AG08396 (cell line): Measurements from ENCODE around the gene L3MBTL1.
"Not testable (repeated sequence)": the region's sequence is repeated elsewhere in the genome, so short reads cannot be mapped to it uniquely, and the experiment has no call there.

Experiments used
- DNase-seq: peaks from one replicate; pipeline ENCODE4 v3.0.0; 2012; ENCODE audit warnings: low spot score, mixed read lengths

The L3MBTL1 gene

DNA sequence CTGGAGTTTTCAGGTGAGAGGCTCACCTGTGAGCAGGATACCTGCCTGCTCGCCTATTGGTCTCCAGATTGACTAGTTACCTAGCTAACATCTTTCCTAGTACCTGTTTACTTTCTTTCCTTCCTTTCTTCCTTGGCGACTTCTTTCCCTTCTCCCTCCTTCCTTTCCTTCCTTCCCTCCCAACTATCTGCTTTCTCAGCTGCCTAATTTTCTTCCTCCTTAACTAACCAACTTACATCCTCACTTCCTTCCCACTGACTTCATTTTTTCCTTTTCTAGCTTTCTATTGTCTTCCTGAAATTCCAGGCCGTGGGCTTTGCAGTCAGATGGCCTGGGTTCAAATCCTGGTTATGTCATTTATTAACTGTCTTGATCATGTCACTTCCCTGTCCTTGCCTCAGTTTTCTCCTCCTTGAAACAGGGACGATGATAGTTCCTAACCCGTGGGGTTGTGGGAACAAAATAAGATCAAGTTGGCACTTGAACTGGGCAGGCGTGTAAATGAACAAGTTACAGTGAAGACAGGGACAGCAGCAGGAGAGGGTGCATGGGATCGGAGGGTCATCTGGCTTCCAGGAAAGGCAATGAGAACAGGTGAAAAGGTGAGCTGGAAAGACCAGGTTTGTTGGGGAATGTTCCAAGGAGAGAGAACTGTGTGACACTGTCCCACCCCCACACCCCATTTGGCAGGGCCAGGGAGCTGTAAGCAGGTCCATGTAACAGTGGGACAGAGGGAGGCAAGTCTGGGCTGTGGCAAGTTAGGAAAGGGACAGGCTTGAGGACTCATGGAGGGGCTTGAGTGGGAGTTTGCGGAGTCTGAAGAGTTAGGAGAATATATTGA, 51.9 kb downstream of the L3MBTL1 start:
- no peak for DNase-seq

DNA sequence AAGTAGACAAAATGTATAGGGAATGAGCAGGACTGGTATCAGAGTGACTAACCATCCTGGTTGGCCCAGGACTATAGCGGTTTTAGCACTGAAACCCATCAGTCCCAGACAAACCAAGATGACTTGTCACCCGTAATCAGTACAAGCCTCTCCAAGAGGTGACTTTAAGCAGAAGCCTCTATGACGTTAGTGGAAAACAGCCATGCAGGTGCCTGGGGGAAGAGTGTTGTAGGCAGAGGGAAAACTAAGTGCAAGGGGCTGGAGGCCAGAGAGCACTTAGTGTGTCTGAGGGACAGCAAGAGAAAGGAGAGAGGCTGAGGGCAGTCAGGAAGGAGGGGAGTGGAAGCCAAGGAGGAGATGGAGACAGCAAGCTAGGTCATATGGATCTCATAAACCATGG, 53.5 kb downstream of the L3MBTL1 start:
- DNase-seq: no peak

DNA sequence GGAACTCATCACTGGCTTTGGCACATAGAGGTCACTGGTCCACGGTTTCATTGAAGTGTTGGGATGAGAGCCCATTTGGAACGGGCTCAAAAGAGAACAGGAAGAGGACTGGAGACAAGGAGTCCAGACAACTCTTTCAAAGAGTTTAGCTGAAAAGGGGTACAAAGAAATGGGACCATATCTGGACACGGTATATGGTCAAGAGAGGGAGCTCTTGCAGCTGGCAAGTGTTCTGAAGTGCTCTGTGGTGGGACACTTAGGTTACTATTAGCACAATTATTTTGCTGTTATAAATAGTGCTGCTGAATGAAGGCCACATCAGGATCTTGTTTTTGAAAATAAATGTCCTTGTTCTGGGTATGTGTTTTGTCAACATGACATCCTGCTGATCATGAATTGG, 55.9 kb downstream of the L3MBTL1 start:
- DNase-seq: no peak

DNA sequence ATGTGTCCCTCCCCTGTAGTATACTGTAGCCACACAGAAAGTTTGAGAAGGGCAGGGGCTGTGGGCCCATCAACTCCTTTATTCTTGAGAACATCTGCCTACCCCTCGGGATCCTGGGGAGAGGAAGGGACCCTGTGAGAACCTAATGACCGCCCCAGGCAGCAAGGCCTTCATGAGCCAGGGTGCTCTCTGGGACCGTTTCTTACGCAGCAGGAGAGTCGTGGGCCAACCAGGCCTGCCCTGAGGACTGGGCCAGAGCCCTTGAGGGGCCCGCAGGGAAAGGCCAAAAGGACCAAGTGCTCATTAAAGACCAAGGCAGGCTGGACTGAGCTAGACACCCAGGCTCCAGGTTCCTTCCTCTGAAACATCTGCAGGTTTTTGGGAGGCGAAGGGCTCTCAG, 56.5 kb downstream of the L3MBTL1 start:
- no peak for DNase-seq

DNA sequence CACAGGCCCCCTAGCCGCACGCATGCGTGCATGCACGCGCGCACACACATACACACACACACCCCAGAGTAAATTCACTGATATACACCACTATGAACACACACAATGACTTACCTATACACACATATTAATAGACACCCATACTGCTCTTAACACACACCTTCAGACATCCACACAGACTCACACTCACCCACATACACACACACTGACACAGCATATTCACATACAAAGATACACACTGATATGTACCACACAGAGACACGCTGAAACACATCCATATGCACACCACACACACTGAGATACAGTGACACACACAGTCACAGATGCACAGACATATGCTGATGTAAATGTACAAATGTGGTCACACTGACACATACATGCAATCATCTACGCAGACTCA, 57.0 kb downstream of the L3MBTL1 start:
- DNase-seq: no peak

DNA sequence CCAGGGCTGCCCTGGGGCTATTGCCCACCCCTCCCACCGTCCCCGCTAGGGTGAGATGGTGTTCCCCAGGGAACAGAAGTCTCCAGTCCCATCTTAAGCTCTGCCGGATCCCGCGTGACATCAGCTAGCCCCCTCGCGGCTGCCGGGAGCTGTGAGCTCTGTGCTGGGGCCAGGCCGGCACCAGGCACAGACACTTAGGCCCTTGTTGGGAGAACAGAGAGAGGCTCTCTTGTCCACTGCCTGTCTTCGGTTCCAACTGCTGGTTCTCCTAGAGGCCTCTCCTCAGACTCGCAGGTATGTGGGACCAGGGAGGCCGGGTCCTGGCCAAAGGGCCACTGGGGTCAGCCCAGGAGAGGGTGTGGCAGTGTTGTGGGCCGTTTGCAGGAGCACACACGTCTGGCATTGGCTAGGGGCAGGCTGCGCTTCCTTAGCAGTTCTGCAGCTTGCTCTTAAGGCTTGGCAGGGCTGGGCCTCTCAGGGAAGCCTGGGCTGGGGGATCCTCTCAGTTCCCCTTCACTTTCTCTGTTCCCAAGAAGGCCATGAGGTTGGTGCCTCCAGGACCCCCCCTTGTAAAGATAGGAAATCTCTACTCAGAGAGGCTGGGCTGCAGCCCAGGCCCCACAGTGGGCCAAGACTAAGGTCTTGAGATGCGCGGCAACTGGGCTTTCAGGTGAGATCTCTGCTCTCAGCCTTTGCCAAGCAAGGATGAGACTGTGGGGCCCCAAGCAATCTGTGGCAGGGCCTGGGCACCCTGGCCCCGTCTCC, 57.7 kb downstream of the L3MBTL1 start:
- no peak for DNase-seq

DNA sequence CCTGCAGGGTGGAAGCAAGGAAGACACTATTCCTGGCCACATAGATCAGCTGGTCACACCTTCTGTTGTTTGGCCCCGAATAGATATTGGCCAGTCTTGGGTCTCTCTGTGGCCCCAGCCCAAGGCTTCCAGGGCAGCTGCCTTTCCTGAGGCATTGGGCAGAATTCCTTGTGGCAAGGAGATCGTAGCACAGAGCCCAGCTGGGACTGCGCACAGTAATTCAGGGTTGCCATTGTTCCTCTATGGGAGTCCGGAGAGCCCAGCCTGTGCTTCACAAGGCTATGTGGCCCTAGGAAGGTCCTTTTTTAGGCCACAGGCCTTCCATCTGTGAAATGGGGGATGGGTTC, 58.2 kb downstream of the L3MBTL1 start:
- no peak for DNase-seq

DNA sequence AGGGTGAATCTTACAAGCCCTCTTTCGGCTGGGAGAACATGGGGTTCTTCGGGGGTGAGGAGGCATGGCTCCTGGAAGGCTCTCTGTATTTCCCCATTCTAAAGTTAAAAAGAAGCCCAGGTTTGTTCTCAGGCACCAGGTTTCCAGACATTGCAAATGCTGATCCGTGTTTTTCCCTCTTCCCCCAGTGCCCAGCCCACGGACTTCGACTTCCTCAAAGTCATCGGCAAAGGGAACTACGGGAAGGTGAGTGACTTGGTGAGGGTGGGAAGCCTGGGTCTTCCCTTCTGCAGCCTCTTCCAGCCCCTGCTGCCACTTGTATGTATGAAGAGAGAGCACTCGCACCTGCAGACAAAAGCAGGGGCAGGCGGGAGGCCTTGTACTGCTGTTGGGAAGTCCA, 60.0 kb downstream of the L3MBTL1 start:
- no peak for DNase-seq

DNA sequence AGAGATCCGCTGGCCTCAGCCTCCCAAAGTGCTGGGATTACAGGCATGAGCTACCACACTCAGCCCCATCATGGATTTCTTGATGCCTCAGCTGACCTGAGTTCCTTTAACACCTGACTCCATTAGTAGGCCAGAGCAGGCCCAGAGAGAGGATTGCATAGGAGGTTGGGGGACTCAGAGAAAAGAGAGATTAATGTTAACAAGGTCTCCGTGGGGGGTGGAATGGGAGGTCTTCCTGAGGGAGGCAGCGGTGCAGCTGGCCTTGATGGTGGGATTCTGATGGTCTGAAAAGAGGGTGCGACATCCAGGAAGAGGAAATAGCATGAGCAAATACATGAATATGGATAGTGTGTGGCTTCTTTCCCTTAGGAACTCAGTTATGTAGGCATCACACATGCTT, 61.2 kb downstream of the L3MBTL1 start:
- DNase-seq: no peak

DNA sequence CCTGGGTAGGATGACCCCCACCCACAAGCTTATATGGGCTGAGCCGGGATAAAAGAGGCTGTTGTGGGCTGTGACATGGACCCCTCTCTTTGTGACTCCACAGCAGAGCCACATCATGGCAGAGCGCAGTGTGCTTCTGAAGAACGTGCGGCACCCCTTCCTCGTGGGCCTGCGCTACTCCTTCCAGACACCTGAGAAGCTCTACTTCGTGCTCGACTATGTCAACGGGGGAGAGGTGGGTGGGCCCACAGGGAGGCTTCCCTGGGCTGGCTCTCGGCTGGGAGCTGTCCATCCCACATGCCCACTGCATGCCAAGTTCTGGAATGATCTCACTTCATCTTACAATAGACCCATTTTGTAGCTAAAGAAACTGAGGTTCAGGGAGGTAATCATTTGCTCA, 61.8 kb downstream of the L3MBTL1 start:
- no peak for DNase-seq

DNA sequence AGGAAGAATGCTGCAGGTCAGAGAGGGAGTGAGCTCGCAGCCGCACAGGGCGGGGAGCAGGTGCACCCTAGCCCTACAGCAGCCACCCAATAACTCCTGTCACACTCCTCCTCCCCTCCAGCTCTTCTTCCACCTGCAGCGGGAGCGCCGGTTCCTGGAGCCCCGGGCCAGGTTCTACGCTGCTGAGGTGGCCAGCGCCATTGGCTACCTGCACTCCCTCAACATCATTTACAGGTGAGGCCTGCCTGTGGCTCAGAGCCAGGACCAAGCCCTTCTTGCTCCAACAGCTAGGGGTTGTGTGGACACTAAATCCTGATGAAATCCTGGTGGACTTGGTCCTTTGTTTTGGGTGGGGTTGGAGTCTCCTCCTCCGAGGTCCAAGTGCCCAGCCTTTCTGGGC, 63.0 kb downstream of the L3MBTL1 start:
- DNase-seq: no peak

DNA sequence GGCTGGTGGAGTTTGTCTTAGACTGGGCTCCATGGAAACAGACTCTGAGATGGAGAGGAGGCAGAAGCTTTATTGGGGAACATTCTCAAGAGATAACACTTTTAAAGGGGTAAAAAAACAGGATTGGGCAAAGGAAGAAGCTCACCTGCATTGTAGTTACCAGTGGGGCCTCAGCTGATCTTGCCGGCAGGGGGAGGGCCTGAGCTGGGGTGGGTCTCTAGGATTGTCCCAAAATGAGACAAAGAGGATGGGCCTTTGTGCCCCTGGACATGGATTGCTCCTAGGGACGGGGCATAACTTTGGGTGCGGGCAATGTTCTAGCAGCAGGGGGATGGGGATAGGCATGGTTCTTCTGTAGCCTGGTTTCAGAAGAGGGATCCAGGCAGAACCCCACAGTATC, 63.8 kb downstream of the L3MBTL1 start:
- DNase-seq: no peak

DNA sequence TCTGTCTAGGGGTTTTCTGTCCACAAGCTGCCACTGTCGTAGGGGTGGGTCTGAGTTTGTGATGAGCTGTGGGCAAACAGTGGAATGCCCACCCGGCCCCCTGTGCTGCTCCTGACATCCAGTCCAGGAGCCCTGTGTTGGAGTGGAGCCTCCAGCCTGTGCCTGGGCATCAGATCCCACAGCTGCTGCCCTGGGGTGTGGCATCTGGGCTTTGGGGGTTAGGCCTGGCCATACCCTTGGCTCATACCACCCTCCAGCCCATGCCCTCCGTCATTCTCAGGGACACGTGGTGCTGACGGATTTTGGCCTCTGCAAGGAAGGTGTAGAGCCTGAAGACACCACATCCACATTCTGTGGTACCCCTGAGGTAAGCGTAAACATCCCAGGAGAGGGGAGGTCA, 64.3 kb downstream of the L3MBTL1 start:
- DNase-seq: no peak

DNA sequence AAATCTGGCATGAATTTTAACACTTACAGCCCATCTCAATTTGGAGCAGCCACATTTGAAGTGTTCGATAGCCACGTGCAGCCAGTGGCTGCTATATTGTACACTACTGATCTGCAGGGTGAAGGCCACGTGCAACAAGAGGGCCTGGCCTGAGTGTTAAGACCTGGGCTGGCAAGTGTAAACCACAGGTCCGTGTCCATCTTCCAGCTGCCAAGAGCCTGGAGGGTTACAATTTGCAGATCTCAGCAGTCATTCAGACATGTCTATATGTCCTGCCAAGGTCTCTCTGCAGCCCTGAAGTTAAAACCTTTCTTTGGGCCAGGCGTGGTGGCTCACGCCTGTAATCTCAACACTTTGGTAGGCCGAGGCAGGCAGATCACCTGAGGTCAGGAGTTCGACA, 65.4 kb downstream of the L3MBTL1 start:
- DNase-seq: no peak

DNA sequence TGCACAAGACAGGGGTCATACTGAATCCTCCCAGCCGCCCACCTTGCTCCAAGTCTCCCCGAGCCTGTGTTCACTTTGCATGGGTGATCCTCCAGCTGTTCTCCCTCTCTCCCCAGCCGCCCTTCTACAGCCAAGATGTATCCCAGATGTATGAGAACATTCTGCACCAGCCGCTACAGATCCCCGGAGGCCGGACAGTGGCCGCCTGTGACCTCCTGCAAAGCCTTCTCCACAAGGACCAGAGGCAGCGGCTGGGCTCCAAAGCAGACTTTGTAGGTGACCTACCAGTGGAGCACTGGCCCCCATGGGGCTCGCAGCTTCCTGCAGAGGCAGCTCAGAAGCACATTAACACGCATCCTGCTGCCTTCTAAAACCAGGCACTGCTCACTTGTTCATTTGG, 68.6 kb downstream of the L3MBTL1 start:
- no peak for DNase-seq

DNA sequence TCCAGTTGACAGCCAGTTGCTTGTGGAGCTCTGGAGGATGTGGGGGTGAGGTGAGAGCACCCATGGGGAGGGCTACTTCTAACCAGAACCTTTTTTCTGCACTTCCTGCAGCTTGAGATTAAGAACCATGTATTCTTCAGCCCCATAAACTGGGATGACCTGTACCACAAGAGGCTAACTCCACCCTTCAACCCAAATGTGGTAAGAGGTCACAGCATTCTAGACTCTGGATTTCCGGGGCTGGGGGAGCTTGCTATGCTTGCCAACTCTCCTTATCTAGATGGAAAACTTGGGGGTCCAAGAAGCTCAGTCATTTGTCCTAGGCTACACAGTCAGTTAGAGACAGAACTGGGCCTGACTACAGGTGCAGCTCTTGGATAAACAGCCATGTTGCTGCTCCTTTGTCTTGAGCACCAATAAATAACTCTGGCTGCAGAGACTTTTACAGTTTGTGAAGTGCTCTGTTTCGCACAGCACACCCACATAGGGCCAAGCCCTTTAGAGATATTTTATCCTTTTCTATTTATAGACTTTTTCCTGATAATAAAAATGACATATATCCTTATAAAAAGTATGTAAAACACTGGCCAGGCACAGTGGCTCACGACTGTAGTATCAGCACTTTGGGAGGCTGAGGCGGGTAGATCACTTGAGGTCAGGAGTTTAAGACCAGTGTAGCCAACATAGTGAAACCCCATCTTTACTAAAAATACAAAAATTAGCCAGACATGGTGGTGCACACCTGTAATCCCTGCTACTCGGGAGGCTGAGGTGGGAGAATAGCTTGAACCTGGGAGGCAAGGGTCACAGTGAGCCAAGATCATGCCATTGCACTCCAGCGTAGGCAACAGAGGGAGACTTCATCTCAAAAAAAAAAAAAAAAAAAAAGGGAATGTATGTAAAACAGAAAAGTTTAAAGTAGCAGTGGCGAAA, 72.6 kb downstream of the L3MBTL1 start:
- no peak for DNase-seq

DNA sequence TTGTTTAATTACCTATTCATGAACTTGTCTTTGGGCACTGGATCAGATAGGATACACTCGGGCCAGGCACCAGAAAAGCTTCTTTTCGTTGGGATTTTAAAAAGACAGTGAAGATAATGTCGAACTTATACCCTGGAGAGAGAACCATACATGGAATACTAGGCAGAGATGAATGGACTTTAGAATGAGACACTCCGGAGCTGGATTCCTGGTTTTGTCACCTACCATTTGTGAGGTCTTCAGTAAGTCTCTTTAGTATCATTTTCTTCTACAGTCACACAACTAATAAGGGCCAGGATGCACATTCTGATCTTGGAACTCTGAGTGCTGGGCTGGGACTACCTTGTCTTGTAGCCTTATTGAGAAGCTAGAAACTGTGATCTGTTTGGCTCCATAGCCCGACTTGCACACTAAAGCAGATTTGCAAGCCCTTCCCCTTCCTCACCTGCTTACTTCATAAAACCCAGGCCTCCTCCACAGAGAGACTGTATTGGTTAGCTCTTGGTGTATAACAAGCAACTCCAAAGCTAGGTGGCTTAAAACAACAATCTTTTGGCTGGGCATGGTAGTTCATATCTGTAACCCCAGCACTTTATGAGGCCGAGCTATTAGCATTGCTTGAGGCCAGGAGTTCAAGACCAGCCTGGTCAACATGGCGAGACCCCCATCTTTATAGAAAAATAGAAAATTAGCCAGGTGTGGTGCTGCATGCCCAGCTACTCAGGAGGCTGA, 75.8 kb downstream of the L3MBTL1 start:
- DNase-seq: no peak

DNA sequence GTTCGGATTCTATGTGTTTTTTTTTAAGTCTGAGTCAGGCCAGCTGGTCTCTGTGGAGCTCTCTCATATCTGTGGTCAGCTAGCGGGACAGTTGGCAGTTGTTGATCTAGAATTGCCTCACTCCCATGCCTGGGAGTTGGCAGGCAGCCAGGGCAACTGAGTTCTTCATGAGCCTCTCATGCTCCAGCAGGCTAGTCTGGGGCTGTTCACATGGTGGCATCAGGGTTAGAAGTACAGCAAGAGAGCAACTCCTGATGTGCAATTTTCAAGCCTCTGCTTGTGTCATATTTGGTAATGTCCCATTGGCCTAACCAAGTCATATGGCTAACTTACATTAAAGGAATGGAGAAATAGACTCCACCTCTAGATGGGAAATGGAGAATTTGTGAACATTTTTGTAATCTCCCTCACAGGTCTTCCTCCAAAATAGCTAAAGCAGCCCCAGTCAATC, 76.5 kb downstream of the L3MBTL1 start:
- peak; percentile 86 for DNase-seq

DNA sequence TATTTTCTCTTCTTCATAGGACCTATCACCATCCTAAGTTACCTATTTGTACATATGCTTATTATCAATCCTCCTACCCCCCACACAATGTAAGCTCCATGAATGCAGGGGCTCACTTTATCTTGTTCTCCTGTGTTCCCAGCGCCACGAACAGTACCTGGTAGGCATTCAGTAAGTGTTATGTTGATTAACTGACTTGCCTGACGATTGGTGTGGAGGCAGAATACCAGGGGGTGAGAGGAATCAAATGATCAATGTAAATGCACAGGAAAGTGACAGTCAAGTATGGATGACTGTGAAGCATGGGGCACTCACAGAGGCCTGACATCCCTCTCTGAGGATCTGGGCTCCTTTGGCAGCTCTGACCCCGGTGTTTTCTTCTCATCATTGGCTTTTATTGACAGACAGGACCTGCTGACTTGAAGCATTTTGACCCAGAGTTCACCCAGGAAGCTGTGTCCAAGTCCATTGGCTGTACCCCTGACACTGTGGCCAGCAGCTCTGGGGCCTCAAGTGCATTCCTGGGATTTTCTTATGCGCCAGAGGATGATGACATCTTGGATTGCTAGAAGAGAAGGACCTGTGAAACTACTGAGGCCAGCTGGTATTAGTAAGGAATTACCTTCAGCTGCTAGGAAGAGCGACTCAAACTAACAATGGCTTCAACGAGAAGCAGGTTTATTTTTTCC, 77.1 kb downstream of the L3MBTL1 start:
- DNase-seq: peak; percentile 70

DNA sequence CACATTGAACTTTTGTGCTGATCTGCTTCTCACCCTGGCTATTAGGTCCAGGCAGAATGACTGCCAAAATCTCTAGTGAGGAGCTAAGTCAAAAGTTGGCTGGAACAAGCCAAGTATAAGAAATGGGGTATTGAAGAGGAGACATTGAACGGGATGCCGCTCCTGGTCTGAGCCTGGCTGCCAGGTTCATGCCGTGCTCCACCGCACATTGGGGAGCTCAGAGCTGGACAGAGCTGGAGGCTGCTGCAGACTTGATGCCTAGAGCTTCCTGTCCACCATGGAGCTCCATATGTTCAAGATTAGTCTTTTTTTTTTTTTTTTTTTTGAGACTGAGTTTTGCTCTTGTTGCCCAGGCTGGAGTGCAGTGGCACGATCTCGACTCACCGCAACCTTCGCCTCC, 79.1 kb downstream of the L3MBTL1 start:
- no peak for DNase-seq

DNA sequence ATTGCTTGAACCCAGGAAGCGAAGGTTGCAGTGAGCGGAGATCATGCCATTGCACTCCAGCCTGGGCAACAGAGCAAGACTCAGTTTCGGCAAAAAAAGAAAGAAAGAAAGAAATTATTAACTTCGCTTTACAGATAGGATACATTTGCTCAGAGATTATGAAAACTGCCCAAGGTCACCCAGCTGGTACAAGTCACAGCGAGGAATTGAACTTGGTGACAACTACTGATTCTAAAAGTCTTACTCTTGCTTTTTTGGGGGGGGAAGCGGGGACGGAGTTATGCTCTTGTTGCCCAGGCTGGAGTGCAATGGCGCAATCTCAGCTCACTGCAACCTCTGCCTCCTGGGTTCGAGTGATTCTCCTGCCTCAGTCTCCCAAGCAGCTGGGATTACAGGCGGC, 81.0 kb downstream of the L3MBTL1 start:
- not testable (repeated sequence) for DNase-seq
